NCI-H446 (cell line): Measurements from ENCODE around the gene SLC25A6.
"Not testable (repeated sequence)": the region's sequence is repeated elsewhere in the genome, so short reads cannot be mapped to it uniquely, and the experiment has no call there.

Experiments used
- DNase-seq, 2 experiments: peaks; one replicate each; lab custom pipeline; 2025; lab: John Stamatoyannopoulos, UW

Gene SLC25A6

GRCh38 chrX:1389993-1390285 is 2.0 kb downstream of the SLC25A6 start:
- no peak for DNase-seq

GRCh38 chrX:1389181-1389992 is 2.5 kb downstream of the SLC25A6 start:
- no peak for DNase-seq

GRCh38 chrX:1388651-1389050 is 3.3 kb downstream of the SLC25A6 start:
- DNase-seq, result no peak

- no peak for DNase-seq
Measured at GRCh38 chrX:1387141-1387776, 4.7 kb downstream of the SLC25A6 start.

GRCh38 chrX:1386338-1387127 is 5.4 kb downstream of the SLC25A6 start:
- DNase-seq, result no peak

GRCh38 chrX:1385253-1386223 is 6.4 kb downstream of the SLC25A6 start:
- no peak for DNase-seq

GRCh38 chrX:1384658-1385252 is 7.2 kb downstream of the SLC25A6 start:
- DNase-seq, result no peak

- no peak for DNase-seq
Measured at GRCh38 chrX:1380672-1381233, 11.2 kb downstream of the SLC25A6 start.

GRCh38 chrX:1378306-1378759 is 13.6 kb downstream of the SLC25A6 start:
- no peak for DNase-seq

- DNase-seq, result no peak
Measured at GRCh38 chrX:1368385-1368698, 23.6 kb downstream of the SLC25A6 start.

- not testable (repeated sequence) for DNase-seq
Measured at GRCh38 chrX:1366363-1366762, 25.6 kb downstream of the SLC25A6 start.

- no peak for DNase-seq
Measured at GRCh38 chrX:1361910-1362309, 30.0 kb downstream of the SLC25A6 start.

- DNase-seq, result no peak
Measured at GRCh38 chrX:1361275-1361674, 30.6 kb downstream of the SLC25A6 start.

GRCh38 chrX:1360171-1360570 is 31.7 kb downstream of the SLC25A6 start:
- no peak for DNase-seq

- no peak for DNase-seq
Measured at GRCh38 chrX:1359477-1359873, 32.4 kb downstream of the SLC25A6 start.

- no peak for DNase-seq
Measured at GRCh38 chrX:1358793-1359476, 33.0 kb downstream of the SLC25A6 start.

- no peak for DNase-seq
Measured at GRCh38 chrX:1357993-1358392, 33.9 kb downstream of the SLC25A6 start.

- no peak for DNase-seq
Measured at GRCh38 chrX:1355131-1356046, 36.5 kb downstream of the SLC25A6 start.
